T follicular helper cell (primary cell): ENCODE results near the gene SIDT2.
A peak's percentile ranks its signal among the peaks of the same experiment; 100 is the strongest.
"Not testable (repeated sequence)": the region's sequence is repeated elsewhere in the genome, so short reads cannot be mapped to it uniquely, and the experiment has no call there.

Source experiments
- DNase-seq: peaks from one replicate; pipeline ENCODE4 v3.0.0-alpha.2; 2020; ENCODE audit warnings: low read depth
- total RNA-seq, 2 experiments: gene quantifications; one replicate each; lab custom pipeline; 2026; lab: John Stamatoyannopoulos, UW

The SIDT2 gene
- total RNA-seq: 13.8 to 39.2 reads per million in 2 experiments

DNA sequence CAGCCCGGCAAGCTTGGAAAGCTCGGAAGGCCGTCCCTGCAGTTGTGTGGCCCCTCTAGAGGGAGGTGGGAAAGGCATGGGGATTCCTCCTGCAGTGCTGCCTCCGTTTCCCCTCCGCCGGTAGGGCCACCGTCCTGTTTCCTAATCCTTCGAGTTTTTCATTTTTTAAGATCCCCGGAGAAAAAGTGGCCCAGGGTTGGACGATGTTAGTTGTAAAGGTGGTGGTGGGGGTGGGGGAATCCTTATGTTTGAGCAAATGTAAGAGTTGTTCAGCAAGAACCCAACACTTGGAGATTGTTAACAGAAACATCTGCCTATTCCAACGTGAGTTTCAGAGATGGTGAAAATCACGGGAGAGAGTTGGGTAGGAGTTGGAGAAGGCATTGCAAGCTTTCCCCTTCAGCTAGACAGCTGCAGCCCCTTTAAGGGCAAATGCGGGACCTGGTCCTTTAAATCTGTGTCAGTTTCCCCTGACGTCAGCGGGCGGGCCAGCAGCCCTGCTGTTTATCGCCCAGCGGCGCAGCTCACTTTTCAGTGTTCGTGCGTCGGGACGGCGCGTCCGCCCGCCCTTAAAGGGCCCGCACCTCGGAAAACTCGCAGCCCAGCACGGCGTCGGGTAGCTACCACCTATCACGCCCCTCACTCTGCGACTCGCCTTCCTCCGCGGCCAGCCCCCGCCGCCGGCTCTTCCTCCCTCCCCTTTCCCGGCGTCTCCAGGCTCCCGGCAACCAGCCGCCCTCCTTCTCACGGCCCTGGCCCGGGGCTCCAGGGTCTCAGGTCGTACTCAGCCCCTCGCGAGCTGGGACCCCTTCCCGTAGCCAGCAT, at the start of gene SIDT2:
SIDT2 (plus strand) TSS at position 534 of the 825 bp plus-strand sequence. CDS start 521 bp downstream, outside the sequence.
- peak; percentile 83 for DNase-seq

DNA sequence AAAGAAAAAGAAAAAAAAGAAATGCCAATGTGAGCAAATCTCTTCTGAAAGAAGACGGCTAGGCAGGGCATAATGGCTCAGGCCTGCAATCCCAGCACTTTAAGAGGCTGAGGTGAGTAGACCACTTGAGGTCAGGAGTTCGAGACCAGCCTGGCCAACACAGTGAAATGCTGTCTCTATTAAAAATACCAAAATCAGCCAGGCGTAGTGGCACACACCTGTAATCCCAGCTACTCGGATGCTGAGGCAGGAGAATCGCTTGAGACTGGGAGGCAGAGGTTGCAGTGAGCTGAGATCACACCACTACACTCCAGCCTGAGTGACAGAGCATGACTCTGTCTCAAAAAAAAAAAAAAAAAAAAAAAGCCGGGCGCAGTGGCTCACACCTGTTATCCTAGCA, 48.1 kb upstream of the SIDT2 start:
- DNase-seq: not testable (repeated sequence)

DNA sequence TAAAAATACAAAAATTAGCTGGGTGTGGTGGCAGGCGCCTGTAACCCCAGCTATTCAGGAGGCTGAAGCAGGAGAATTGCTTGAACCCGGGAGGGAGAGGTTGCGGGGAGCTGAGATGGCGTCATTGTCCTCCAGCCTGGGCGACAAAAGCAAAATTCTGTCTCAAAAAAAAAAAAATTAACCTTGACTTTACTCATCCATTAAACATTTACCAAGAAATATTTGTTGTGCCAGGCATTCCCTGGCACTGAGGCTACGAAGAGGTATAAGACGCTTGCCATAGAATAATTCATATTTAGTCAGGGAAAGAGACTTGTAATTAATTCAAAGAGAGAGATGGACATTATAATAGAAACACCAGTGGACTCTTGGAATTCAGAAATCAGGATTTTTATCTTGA, 47.7 kb upstream of the SIDT2 start:
- no peak for DNase-seq

DNA sequence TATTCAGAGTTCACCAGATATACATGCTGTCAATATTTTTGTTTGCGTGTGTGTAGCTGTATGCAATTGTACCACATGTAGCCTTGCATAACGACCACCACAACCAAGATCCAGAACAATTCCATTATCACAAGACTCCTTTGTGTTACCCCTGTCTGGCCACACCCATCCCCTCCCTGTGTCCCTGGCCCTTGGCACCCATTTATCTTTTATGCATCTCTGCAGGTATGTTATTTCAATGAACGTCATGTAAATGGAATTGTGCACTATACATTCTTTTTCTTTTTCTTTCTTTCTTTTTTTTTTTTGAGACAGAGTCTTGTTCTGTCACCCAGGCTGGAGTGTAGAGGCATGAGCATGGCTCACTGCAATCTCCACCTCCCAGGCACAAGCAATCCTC, 44.1 kb upstream of the SIDT2 start:
- DNase-seq: no peak

DNA sequence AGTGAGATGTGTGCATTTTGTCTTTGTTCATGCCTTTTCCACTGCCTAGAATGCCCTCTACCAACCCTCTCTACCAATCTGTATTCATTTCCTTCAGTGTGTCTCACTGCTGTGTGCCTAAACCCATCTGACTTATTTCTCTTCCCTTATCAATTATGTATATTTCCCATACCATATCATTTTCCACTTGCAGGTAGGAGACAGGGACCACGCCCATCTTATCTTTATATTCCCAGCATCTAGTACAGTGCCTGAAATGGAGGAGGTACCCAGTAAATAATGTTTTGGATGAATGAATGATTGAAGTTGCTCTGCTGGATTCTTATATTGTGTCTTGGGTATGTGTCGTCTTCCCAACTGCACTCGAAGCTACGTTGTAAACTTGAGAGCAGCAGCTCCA, 43.6 kb upstream of the SIDT2 start:
- DNase-seq: not testable (repeated sequence)

DNA sequence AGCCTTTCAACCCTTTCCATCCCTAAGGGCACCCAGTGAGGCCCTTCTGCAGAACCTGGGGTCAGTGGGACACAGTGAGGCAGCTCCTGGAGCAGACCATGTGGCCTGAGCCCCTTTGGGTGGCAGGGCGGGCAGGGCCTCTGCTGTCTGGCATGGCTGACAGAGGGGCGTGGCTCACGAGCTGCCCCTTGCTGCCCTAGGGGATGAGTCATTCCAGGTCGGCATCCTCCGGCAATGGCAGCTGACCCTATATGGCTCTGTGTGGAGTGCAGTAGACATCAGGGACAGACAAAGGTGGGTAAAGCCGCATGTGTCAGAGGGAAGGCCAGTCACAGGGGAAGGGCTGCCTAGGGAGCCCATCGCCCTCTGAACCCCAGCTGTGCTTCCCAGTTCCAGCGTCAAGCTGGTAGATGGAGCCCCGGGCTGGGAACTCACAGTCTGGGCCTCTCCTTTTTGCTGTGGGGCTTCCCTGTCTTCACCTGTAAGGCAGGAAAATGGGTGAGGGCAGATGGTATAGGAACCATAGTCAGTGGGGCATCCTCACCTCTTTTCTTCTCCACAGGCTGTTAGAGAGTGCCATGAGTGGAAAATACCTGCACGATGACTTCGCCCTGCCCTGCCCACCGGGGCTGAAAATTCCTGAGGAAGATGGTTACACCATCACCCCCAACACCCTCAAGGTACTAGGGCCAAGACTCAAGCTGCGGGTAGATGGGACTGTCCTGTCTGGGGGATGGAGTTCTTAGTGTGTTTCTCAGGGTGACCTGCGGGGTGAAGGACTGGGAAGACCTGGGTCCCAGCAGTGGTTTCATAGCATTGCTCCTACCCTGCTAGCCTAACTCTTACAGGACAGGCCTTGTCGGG, 41.1 kb upstream of the SIDT2 start:
- not testable (repeated sequence) for DNase-seq

DNA sequence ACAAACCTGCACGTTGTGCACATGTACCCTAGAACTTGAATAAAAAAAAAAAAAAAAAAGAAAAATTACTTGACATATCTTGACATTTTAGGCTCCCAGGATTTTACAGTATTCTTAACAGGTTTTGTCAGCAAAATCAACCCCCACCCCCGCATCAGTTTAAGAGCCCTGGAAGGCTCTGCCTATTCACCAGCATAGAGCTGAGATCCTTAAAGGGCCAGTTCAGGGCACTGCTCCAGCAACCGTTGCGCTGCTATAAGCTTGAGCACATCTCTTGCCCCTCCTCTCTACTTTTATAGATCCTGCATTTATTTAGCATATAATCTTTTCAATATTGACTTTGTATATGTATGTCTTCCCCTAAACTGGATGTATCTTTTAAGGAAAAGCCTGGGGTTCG, 35.2 kb upstream of the SIDT2 start:
- DNase-seq: no peak

DNA sequence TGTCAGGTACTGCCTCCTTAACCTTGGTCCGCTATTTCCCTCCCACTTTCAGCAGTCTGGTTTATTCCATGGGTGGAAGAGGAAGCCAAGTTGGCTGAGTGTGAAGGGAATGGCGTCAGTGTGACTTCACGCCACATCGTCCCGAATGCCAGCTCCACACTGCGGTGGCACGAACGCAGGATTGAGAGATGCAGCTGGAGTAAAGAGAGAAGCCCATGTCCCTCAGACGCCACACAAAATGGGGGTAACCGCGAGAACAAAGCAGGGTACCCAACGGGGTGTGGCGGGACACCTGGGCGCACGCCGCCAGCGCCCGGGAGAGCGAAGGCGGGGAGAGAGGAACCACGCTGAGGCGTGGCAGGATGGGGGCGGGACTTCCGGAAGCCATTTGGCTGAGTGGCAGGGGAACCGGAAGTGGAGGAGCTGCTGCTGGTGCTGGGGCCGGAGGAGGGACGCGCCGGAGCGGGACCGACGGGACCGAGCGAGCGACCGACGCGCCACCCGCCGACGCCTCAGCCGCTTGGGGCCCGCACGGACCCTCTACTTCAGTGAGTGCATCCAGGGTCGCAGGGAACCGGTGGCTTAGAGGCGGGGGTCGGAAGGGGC, 34.6 kb upstream of the SIDT2 start, which contains the start of gene PAFAH1B2:
PAFAH1B2 (plus strand) TSS at position 417 of the 606 bp plus-strand sequence. CDS start 8,161 bp downstream, outside the sequence.
- DNase-seq: peak; percentile 91

DNA sequence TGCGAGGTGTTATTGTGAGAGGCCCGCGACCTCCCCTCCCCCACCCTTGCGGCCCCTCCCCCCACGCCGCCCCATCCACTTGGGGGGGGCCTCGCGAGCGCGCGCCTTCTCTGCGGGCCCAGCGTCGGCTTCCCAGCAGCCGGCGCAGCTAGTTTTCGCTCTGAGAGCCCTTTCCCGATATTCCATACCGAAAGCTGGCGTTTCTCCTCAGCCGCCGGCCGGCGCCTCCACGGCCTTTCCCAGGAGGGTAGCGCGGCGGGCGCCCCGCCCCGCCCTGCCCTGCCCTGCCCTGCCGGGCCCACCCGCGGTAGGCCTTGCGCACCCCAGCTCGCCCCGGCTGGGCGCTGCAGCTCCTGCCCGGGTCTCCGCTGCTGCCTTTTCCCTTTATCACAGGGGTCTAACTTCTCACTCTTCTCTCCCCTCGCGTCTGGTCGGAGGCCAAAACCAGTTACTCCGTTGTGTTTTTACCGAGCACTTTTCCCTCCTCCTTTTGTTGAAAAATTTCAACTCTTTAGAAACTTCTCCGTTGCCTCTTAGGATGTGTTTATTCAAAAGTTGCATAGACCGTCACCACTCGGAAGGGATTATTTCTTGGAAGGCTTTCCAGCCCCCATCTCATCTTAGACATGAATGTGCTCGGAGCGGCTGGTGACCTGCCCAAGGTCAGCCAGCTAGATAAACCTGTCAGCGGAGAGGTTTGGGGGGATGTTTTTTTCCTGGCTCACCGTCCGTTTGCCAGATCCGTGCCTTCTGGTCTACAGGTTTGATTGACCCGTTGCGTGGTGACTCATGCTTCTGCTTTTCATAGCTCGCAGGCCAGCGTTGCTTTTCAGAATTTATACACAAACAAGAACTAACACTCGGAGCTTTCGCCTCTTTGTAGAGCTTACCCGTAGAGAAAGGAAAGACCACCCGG, 33.8 kb upstream of the SIDT2 start:
- no peak for DNase-seq

DNA sequence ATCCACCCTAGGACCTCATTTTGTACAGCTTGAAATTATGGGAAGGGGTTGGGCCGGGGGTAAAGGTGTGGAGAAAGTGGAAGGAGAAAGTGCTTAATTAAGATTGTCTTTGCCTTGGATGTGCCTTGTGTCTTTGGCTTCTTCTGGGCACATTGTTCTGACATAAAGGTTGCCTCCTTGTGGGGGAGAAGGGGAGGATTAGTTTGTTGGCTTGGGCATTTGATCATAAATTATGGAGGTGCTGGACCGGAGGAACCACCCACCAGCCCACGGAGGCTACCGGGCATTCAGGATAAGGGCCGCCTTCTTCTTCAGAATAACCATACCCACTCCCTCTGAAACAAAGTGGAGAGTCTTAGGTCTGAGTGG, 33.2 kb upstream of the SIDT2 start:
- DNase-seq: no peak

DNA sequence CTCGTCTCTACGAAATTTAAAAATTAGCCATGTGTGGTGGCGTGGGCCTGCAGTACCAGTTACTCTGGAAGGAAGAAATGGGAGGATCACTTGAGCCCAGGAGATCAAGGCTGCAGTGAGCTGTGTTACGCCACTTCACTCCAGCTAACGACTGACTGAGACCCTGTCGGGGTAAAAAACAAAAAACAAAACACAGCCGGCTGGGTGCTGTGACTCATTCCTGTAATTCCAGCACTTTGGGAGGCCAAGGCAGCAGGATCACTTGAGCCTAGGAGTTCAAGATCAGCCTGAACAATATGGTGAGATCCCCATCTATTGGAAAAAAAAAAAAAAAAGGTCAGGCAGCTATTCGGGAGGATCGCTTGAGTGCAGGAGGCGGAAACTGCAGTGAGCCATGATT, 32.0 kb upstream of the SIDT2 start:
- no peak for DNase-seq

DNA sequence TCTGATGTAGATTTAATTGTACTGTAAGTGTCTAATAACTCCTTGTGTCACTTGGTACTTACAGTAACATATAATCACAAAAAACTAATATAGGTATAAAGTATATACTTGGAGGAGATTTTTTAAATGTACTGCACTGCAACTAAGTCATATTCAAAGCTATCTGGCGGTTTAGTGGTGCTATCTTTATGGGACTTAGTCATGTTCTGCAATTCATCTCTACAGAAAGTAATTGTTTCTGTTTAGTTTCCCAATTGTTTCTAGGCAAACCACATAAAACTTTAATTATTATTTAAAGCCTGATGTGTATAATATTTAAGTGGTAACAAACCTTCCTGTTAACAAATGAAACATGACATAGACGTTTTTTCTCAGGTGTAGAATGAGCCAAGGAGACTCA, 26.5 kb upstream of the SIDT2 start:
- DNase-seq: no peak

DNA sequence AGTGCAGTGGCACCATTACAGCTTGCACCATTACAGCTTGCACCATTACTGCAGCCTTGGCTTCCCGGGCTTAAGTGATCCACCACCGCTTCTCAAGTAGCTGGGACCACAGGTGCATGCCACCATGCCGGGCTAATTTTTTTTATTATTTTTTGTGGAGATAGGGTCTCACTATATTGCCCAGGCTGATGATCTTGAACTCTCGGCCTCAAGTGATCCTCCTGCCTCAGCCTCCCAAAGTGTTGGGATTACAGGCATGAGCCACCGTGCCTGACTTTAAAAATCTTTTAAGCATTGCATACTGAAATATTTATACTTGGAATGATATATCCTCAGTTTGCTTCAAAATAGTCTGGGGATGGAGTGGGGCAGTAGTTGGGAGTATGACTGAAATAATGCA, 24.1 kb upstream of the SIDT2 start:
- DNase-seq: no peak

DNA sequence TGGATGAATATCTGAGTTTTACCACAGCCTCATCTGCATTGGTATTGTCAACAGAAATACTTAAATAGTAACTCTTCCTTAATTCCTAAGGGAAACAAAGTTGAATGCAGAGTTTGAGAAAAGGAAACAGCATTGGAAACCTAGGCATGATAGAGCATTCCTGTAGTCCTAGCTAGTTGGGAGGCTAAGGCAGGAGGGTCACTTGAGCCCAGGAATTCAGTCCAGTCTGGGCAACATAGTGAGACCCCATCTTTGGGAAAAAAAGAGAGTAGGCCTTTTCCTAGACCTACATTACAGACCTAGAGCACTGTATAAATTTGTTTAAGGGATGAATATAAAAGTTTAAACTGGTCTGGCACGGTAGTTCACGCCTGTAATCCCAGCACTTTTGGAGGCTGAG, 21.0 kb upstream of the SIDT2 start:
- DNase-seq: no peak

DNA sequence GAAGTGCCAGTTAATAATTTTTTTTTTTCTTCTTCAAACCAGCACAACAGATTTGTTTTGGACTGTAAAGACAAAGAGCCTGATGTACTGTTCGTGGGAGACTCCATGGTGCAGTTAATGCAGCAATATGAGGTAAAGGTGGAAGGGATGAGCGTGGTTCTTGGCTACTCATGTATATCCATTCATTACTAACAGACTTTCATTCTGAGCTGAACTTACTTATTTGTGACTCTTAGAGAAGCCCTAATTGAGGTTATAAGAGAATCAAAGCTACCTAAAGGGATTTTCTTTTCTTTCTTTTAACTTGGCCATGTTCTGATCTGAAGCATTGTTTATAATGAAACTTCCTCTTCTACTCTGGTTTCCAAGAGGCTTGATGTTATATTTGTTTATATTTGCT, 18.7 kb upstream of the SIDT2 start:
- DNase-seq: no peak

DNA sequence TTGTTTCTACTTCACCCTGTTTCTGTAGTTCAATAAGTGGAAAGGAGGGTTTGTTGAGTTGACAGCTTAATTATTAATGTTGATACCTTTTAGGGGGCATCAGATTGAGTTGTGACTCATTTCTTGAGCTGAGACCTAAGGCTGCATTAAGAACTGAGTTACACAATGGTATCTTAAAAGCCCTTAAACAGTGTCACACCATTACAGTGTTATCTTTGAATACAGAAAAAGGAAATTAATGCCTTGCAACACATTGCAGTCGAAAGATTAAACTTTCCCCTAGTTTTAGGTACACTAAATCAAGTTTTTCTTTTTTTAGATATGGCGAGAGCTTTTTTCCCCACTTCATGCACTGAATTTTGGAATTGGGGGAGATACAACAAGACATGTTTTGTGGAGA, 17.7 kb upstream of the SIDT2 start:
- no peak for DNase-seq

DNA sequence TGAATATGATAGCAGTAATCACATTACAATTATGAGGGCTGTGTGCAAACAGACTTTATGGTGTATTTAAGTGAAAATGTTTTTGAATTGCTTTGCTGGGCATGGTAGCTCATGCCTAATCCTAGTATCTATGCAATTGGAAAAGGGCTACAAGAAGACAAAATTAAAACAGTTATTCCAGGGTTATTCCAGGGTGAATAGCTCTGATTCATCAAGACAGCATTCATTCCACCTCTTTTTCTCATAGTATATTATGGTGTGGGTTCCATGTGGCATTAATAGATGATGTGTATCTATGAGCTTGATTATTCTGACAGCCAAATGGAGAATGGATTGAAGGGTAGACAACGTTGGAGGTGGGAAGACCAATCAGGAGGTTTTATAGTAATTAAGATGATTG, 12.1 kb upstream of the SIDT2 start:
- no peak for DNase-seq

DNA sequence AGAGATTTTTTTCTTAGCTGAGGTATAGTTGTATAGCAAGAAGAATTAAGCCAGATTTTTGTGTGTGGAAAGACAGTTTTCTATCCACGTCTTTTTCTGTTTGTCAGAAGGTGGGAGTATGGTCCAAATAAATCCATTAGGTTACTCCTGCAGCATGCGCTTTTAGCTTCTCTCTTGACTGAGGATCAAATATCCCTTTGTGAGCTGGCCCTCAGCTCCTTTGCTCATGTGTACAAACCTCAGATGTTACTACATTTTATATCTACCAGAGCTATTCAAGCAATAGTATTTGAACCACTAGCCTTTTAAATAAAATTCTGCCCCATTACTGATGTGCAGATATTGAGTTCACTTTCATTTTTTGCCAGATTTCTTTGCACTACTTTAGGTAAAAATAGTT, 8.8 kb upstream of the SIDT2 start:
- no peak for DNase-seq

DNA sequence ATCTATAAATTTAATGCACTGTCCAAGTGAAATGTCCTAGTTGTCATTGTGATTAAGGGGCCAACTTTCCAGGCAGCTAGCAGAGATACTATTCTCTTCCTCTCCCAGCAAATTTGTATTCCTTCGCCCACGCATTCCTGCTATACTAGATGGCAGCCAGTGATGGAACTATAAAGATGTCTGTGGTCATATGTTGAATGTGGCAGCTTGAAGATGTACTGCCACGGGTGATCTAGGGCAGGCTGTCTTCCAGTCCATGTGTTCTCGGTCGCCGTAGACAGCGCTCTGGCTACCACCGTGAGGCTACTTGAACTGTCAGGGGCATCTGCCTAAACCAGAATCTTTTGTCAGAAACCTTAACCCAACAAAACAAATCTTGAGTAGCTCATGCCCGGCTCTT, 8.3 kb upstream of the SIDT2 start:
- DNase-seq: no peak

DNA sequence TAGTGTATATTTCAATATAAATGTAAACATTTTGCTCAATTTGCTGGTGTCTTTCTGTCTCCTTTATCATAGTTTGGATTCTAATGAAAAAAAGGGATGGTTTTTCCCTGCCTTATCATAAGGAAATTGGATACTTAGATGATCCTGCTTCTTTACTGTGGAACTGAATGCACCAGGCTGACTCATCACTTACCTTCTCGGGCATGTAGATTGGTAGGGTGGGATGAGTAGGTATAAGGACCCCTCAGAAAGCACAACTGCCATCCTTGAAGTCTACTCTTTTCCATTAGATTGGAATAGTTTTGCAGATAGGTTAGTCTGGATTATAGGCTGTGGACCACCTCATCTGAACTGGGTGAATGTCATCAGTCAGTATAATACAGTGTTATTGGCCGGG, 7.5 kb upstream of the SIDT2 start:
- no peak for DNase-seq

DNA sequence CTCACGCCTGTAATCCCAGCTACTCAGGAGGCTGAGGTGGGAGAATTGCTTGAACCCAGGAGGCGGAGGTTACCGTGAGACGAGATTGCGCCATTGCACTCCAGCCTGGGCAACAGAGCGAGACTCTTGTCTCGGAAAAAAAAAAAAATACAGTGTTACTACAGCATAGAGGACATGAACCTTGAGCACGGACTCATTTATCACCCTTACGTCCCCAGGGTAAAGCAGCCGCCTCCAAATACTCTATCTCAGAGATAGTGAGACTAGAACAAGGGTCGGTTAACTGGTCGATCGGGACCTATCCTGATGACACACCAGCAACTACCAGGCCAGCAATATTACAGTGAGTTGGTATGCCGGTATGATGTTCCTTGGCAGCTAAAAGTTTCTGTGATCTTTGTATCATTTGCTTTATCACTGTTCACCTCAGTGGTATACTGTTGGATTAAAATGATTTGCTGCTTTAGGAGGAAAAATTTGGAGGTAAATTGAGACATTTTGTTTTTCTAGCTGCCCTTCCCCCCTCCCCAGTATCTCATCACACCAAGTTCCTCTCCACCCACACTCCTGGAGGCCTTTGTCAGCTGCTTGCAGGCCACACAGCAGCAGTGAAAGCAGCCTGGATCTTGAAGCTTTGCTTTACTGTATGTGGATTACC, 7.0 kb upstream of the SIDT2 start:
- DNase-seq: no peak
